C4-2B (cell line): ENCODE results near the gene RALBP1.

ENCODE experiments used
- CTCF ChIP-seq: fragments of 450-650 bp; conservative IDR thresholded peaks from 2 replicates; pipeline ENCODE4 v1.5.1; 2017; ENCODE audit warnings: mild to moderate bottlenecking
- ZFX ChIP-seq: fragments of 450-650 bp; IDR thresholded peaks from 2 replicates; pipeline ENCODE4 v1.6.1; 2017

- TF ChIP-seq CTCF (no peak), ZFX (no peak)
Observed at GRCh38 chr18:9558387-9559064, 83.2 kb downstream of the RALBP1 start.
